GM18519 (cell line): ENCODE measurements around the gene MBD4.

ENCODE experiments used
- ATAC-seq: cut with Tn5 transposase; IDR thresholded peaks from one replicate; pipeline ENCODE4 v1.9.1; 2021; ENCODE audit warnings: mild to moderate bottlenecking, moderate library complexity; ENCODE audit not compliant: unreplicated experiment, low FRiP score

MBD4 gene

DNA sequence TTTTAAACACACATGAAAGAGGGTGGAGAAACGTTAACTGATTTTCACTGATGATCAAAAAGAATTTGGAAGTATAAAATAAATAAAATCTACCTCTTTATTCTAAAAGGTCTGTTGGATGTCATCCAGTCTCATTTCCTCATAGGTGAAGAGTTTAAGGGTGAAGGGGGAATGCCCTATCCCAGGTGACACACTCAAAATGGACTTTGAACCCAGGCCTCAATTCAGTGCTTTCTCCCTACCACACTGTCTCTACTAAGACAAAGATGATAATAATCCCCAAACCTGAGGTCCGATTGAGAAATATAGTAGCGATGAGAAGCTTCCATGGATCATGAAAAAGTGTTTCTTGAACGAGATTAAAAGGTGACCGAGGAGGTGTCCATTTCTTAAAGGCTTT, 6.2 kb downstream of the MBD4 start:
- no peak for ATAC-seq

DNA sequence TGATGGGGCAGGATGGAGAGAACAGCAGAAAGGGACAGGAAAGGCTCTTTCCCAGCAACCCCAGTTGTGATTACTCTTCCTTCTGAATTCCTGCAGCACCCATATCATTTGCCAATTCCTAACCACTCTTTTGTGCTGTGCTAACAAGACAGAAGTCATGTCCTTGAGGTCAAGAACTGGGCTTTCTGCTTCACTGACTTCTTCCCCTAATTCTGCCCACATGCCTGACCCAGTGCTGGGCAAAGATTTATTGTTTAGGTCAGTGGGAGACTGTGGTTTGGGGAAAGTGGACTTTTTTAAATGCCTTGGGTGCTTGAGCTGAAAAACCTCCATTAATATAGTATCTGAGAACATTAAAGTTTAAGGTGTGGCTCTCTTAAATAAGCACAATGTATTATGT, 7.1 kb downstream of the MBD4 start:
- no peak for ATAC-seq

DNA sequence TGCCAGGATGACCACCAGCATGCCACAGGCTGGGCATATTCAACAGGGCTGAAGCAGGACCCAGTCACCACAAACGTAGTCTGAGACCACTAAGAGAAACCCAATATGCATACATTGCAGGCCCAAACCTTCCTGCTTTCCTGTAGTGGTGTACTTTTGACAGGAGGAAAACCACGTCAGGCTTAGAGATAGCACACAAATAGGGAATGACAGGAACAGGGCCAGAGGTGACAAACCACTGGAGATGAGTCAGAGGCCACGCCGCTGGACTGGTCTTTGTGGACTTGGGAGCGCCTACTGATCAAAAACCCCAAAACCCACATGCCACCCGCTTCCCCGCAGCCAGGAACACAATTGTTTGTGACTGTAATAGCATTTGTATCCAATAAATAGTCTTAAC, 7.7 kb downstream of the MBD4 start:
- ATAC-seq: no peak

DNA sequence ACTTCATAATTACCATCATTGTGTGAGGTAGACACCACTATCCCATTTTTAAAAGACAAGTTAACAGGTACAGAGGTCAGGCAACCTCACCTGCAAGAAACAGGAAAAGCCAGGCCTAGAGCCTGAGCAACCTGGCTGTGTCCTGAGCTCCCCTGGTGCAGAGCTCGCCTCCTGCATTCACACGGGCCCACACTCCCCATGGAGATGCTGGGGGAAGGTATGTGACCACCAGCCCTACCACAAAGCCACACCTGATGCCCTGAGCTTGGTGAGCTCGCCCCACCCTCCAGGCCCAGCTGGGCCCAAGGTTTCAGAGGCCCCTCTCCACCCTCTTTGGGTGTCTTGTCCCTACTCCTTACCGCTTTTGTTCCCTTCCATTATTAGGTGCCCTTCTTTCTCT, 10.1 kb downstream of the MBD4 start:
- ATAC-seq: no peak

DNA sequence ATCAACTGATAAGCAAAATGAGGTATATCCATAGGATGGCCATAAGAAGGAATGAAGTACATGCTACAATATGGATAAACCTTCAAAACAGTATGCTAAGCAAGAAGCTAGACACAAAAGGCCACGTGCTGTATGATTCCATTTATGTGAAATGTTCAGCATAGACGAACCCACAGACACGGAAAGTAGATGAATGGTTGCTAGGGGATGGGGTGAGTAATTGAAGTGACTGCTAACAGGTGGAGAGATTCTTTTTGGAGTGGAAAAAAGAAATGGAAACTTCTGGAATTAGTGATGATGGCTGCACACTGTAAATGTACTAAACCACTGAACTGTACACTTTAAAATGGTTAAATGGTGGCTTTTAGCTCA, 10.7 kb downstream of the MBD4 start:
- ATAC-seq: no peak

DNA sequence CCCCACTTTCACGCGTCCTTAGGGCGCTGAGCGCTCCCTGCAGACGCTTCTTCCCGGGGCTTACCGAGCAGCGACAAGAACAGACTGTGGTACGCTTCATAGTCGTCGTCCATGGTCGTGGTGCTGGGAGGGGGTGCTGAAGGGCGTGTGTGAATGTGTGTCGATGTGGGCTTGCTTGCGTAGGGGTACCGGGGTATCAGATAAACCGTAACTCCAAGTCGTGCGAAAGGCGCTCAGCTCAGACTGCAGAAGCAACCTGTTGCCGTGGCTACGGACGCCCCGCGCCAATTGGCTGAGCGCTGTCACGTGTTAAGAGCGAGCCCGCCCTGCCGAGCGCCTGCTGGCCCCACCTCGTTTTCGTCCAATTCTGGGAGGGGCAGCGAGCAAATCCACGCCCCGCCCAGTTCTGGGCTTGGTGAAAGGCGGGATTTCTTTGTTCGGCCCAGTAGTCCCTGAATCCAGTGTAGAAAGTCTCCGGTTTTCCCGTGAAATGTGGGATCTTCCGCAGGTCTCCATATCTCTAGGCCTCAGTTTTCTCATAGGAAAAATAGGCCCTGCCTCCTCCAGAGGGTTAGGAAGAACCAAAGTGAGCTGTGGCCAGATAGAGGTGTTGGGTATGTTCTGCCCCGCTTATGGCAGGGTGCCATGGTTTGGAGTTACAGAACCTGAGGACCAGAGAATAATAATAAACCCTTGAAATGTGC, 11.2 kb downstream of the MBD4 start, which contains the start of gene EFCAB12:
Gene EFCAB12, minus strand, starts transcription at position 261 of the 704 bp plus-strand sequence. Its CDS starts 148 bp downstream, at position 113.
- ATAC-seq: peak; percentile 69

DNA sequence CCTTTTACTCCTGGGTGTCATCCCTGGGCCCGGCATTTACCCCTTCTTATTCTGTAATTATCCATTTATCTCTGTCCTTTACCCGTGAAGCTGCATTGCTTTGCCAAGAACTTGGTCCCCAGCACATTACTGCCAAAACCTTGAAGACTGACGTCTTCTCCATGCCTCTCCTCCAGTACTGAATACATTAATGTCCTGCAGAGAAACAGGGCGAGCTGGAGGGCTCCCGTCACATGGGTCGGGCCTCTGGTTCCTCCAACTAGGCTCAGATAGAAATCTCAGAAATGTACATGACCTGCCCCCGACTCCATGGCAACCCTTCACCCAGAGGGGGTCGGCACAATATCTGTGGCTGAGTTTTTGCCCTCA, 11.8 kb downstream of the MBD4 start:
- no peak for ATAC-seq

DNA sequence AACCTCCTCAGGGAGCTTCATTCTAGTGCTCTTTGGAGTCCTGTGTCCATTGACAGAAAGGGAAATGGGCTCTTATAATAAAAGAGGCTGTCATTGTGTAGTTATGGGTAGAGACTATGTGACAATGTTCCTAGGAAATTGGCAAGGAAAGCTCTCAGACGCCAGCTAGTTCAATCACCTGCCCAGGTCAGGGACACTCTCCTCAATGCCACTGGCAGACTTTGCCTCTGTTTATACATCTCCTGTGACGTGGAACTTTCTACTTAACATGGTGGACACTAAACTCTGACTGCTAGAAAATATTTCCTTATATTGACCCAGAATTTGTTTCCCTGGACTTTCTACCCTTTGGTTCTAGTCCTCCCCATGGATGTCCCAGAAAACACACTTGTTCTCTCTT, 14.1 kb downstream of the MBD4 start:
- no peak for ATAC-seq

DNA sequence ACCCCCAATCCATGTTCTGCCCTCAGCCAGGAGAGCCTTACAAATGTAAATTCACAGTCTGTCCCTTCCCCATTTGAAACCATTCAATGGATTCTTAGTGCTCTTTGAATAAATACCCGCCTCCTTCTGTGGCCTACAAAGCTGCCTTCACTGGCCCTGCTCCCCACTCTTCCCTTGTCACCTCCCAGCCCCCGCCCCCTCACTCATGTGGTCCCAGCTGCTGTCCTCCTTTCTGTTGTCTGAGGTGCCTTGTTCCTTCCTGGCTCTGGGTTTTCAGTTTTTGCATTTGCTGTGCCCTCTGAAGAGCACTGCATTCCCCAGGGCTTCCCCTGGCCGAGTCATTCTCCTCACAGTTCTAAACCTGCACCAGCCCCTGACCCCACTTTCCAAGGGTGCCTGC, 14.5 kb downstream of the MBD4 start:
- ATAC-seq: no peak

DNA sequence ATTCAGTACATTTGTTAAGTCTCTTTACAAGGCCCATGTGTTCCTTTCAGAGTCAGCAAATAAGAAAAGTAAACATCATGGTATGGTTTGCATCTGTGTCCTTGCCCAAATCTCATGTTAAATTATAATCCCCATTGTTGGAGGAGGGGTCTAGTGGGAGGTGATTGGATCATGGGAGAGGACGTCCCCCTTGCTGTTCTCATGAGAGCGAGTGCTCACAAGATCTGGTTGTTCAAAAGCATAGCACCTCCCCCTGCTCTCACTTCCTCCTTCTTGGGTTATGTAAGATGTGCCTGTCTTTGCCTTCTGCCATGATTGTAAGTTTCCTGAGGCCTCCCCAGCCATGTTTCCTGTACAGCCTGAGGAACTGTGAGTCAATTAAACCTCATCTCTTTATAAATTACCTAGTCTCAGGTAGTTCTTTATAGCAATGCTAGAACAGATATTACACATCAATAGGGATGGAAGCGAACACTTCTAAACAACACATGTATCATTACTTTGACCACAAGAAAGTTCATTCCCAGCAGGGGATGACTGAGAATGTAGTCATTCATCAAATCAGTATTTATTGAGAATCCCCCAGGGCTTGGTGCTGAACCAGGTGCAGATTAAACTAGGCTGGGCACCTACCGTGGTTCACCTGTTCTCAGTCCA, 15.4 kb downstream of the MBD4 start:
- ATAC-seq: no peak

DNA sequence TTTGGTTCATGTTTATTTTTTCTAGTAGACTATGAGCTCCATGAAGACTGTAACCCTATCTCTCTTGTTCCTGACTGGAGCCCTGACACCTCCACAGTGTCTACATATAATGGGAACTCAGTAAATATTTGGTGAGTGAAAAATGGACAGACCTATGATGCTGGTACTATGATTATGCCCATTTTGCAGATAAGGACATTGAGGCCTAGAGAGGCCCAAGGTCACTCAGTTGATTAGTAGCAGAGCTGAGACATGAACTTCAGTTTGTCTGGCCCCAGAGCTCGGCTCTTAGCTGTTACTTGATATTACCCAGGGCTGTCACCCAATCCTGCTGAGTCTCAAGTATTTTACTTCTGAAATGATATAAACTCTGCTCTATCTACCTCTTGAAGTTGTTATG, 16.9 kb downstream of the MBD4 start:
- ATAC-seq: no peak

DNA sequence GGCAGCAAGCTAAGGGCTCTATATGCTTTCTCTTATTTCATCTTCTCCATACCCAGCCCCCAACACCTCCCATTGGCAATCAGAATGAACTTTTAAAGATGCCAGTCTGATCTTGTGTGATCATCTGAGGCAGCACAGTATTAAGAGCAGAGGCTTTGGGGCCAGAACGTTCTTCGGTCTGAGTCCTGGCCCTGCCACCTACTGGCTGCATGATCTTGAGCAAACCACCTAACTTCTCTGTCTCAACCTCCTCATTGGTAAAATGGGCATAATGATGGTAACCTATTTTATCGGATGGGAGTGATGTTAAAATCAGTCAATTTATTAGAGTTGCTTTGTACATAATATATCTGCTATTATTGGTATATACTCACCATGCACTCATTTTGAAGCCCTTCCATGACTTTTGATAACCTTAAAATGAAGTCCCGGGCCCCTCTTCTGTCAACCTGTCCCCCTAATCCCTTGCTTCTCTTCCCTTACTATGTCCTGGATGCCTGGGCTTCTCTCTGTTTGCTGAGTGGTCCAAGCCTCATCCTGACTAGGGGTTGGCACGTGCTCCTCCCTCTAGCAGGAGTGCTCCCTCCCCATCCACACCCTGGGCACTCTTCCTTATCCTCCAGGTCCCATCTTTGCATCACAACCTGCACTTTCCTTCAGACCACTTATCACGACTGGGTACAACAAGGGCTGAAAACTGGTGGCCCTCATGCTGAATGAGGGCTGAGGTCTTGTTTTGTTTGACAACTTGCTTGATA, 17.6 kb downstream of the MBD4 start:
- ATAC-seq: no peak

DNA sequence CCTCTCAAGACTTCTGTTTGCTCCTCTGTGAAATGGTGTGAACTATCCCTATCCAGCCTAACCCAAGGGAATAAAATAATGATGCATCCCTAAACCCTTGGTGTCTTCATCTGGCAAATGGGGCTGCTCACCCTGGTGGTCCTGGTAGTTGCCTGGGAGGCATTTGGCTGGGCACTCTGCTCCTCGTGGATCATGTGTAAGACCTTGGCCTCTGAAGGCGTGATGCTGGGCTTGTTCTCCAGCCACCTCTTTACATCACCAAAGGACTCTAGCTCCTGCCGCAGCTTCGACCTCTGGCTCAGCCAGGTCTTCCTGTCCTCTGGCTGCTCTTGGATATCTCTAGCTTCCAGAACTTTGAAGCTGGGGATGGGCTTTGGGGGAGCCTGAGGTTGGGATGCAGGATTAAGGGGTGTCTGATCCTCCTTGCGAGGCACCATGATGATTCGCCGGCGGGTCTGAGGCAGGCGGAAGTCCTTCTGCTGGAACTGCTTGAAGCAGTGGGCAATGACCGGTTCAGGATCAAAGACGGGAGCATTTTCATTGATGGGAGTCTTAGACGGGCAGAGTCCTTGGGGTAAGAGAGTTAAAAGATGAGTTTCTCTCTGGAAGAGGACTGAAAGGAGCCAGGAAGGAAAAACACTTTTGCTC, 18.4 kb downstream of the MBD4 start:
- ATAC-seq: no peak

DNA sequence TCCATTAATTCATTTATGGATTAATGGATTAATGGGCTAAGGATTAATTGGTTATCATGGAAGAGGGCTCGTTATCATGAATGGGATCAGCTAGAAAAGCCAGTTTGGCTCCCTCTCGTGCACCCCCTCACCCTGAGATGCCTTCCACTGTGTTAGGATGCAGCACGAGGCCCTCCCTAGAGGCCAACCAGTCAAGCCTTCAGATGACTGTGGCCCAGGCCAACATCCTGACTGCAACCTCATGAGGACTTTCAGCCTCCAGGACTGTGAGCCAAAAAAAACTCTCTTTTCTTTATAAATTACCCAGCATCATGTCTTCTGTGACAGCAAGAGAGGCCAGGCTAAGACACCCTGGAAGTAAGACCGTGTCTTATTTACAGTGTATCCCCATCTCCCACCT, 20.3 kb downstream of the MBD4 start:
- ATAC-seq: no peak

DNA sequence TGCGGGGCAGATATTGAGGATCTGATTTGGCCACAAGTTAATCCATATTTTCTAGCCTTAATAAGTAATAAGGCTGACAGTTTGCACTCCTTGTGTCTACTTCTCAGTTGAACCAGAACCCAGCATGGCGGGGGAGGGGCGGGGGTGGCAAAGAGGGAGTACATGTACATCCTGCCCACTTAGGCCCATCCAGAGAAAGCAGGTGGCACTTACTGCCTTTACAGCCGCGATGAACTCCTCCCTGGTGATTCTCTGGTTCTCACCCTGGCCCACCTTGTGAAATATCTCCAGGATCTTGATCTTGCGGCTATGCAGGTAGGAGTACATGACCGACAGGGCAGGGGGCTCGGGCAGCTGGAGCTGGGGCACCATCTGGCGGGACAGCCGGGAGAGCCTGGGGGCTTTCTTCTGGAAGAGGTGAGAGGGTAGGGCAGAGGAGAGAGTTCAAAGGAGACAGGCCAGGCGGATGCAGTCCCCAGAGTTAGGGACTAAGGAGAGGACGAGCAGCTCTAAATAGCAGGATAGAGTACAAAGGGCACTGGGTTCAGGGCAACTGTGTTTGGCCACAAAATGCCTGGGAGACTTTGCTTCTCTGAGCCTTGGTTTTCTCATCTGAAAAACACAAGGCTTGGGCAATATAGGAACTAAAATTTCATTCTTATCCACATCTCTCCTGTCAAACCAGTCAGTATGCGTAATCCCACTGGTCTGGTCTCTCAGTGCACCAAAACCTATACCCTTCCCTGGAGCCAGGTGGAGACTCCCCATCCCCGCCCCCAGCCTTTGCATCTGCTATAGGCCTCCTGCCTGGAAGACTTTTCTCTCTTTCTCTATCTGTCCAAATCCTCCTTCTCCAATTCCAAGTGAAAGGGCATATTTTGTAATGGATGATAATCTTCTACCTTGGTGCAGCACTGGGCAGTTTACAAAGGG, 21.4 kb downstream of the MBD4 start:
- no peak for ATAC-seq

DNA sequence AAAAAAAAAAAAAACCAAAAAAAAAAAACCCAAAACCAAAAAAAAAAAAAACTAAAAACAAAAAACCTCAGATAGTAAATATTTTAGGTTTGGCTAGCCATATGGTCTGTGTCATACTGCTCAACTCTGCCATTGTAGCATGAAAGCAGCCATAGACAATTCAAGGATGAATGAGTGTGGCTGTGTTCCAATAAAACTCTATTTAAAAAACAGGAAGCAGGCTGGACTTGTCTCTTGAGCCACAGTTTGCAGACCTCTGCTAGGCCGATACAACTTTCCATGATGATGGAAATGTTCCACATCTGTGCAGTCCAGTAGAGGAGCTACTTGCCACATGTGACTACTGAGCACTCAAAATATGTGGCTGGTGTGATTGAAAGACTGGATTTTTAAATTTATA, 22.4 kb downstream of the MBD4 start:
- no peak for ATAC-seq

DNA sequence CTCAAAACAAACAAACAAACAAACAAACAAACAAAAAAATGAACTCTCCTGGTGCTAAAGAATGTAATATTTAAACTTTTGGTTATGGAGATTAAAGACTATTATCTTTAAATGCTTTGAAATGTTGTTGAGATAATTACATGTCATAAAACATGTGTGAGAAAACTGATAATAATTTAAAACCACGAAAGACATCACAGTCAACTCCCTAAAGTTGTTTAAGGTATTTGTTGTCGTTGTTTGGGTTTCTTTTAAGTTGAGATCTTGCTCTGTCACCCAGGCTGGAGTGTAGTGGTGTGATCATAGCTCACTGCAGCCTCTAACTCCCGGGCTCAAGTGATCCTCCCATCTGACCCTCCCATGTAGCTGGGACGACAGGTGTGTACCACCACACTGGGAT, 23.3 kb downstream of the MBD4 start:
- no peak for ATAC-seq

DNA sequence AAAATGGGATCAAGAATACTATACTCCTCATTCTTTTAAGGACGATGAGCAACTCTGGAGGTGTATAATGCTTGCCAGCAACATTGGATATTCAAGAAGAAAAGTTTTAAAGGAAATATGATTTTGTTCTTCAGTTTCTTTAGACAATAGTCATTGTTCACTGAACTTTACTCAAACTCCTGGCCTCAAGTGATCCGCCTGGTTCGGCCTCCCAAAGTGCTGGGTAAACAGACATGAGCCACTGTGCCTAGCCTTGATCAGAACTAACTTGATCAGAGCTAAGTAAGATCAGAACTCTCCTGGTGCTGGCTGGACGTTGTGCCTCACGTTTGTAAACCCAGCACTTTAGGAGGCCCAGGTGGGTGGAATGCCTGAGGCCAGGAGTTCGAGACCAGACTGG, 23.9 kb downstream of the MBD4 start:
- ATAC-seq: no peak

DNA sequence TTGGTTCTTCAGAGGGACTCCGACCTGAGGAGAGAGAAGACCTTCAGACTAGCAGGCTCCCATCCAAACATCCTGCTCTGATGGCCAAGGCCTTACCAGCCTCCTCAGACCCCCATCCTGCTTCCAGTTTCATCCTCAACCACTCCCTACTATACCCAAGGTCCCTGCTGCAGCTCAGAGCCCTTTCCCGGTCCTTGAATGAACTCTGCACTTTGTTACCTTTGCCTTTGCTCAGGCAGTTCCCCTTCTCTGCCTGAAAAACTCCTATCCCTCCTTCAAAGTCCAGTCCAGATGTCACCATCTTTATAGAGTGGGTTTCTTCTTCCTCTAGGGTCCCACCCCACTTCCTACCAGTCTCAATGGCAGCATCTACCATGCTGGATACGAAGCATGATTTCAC, 24.4 kb downstream of the MBD4 start:
- no peak for ATAC-seq
